Activated CD8-positive, alpha-beta memory T cell treated with anti-CD3 and anti-CD28 coated beads, Interleukin-2, amount 50 U/mL, for 48 hours (primary cell): ENCODE data around the gene ATF7IP.
"Not testable (repeated sequence)": the region's sequence is repeated elsewhere in the genome, so short reads cannot be mapped to it uniquely, and the experiment has no call there.

Experiments used
- DNase-seq: peaks from one replicate; pipeline ENCODE4 v3.0.0-alpha.2; 2020

Gene ATF7IP

GRCh38 chr12:14365294-14366208 is at the start of gene ATF7IP:
ATF7IP (plus strand) TSS chr12:14365682; CDS start chr12:14423916, 58,234 bp downstream.
- DNase-seq, result peak; percentile 97

GRCh38 chr12:14317362-14318146 is 47.9 kb upstream of the ATF7IP start:
- no peak for DNase-seq

DNA sequence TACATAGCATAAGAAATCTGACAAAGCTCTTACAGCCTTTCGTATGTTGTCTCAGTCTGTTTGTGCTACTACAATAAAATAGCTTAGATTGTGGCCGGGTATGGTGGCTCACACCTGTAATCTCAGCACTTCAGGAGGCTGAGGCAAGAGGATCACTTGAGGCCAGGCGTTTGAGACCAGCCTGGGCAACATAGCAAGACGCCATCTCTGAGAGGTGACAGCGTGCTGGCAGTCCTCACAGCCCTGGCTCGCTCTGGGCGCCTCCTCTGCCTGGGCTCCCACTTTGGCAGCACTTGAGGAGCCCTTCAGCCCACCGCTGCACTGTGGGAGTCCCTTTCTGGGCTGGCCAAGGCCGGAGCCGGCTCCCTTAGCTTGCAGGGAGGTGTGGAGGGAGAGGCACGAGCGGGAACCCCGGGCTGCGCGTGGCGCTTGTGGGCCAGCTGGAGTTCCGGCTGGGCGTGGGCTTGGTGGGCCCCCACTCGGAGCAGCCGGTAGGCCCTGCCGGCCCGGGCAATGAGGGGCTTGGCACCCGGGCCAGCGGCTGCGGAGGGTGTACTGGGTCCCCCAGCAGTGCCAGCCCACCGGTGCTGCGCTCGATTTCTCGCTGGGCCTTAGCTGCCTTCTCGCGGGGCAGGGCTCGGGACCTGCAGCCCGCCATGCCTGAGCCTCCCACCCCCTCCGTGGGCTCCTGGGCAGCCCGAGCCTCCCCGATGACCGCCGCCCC is 45.6 kb upstream of the ATF7IP start:
- DNase-seq, result not testable (repeated sequence)

DNA sequence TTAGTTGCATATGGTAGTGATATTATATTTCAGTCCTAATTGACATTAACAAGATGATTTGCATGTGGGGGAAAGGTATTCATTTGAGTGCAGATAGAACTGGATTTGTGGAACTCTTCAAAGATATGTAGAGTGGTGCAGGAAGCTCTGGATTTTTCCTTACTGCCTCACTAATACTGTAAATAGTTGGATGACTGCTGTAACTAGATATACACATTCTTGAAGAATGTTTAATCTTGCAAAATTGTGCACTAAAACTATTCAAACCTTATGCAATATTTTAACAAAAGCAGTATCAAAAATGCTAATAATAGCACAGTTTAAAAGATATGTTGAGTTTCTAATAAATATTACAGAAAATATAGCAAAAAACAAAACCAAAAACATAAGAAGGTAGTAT is 43.1 kb upstream of the ATF7IP start:
- no peak for DNase-seq

- DNase-seq, result no peak
Observed at GRCh38 chr12:14325716-14326343, 39.7 kb upstream of the ATF7IP start.

- no peak for DNase-seq
Observed at GRCh38 chr12:14326699-14327098, 38.8 kb upstream of the ATF7IP start.

DNA sequence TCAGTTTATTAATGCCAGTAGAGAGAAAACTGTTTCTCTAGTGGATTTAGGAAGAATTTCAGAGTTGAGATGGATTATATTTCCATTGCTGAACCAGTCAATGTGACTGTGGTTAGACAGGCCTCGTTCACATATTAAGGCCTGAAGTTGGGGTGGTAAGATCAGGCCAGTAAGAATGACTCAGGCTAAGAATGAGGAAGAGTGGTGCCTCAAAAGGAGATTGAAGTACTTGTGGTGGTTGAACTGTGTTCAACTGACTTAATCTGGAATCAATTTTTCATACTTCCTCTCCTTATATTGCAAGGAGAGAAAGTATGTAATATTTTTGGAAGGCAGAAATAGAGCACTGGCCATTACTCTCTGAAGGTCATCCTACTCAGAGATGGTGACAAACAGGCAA is 37.8 kb upstream of the ATF7IP start:
- no peak for DNase-seq

GRCh38 chr12:14332482-14332881 is 33.0 kb upstream of the ATF7IP start:
- DNase-seq, result no peak

GRCh38 chr12:14340371-14340770 is 25.1 kb upstream of the ATF7IP start:
- no peak for DNase-seq

GRCh38 chr12:14351524-14351923 is 14.0 kb upstream of the ATF7IP start:
- DNase-seq, result not testable (repeated sequence)

- DNase-seq, result not testable (repeated sequence)
Observed at GRCh38 chr12:14352066-14352465, 13.4 kb upstream of the ATF7IP start.

DNA sequence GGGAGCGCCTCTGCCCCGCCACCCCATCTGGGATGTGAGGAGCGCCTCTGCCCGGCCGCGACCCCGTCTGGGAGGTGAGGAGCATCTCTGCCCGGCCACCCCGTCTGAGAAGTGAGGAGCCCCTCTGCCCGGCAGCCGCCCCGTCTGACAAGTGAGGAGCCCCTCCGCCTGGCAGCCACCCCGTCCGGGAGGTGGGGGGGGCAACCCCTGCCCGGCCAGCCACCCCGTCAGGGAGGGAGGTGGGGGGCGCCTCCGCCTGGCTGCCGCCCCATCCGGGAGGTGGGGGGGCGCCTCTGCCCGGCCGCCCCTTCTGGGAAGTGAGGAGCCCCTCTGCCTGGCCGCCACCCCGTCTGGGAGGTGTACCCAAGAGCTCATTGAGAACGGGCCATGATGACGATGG is 10.8 kb upstream of the ATF7IP start:
- not testable (repeated sequence) for DNase-seq

GRCh38 chr12:14356147-14356546 is 9.3 kb upstream of the ATF7IP start:
- DNase-seq, result no peak

GRCh38 chr12:14357486-14357885 is 8.0 kb upstream of the ATF7IP start:
- DNase-seq, result no peak

DNA sequence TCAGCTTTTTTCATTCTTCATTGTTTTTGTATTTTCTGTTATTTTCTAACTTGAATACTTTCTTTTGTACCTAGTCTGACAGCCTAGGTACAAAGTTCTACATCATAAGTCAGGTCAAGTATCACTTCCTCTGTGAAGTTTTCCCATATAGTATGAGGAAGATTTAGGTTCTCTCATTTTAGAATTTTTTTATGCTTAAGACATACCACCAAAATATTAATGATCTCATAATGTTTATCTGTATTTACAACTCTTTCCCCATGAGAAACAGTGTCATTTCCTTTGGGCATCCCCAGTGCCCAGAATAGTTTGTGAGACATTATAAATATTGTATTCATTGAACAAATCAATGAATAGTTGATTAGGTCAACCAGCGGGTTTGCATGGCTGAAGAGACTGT is 3.1 kb upstream of the ATF7IP start:
- no peak for DNase-seq

GRCh38 chr12:14364583-14365271 is 755 bp upstream of the ATF7IP start:
- DNase-seq, result no peak

DNA sequence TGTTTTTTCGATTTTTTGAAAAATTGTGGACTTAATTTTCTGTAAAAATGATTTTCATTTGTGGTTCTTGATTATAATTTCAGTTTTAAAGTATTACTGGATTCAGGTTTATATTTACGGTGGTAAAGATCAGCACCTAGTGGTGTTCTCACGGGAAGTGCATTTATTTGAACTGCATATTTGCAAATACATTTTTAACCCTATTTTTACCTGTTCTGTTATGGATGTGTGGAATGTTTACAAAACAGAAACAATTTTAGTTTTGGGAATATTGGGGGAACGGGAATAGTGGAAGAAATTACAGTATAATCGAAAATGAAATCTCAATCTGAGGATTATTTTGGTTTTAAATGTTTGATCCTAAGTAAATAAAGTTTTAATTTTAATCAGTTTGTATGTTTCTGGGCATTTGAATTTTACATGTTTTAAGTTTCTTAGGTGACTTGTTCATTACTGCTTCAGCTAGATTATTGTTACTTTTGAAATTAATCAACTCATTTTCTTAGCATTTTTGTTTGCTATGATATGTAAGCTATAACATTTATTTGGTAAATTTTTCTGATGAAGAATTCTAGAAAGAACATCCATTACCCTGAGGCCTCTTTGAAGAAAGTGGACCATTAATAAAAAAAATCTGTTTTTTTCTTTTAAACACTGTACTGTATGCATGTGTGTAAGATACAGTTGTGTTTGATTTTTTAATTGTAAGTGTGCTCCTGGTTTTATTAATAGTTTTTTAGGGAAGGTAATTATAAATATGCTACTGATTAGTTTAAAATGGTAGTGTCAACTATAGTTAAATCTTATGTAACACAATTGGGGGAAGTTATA is 942 bp downstream of the ATF7IP start:
- DNase-seq, result no peak

GRCh38 chr12:14367040-14367661 is 1.7 kb downstream of the ATF7IP start:
- no peak for DNase-seq

DNA sequence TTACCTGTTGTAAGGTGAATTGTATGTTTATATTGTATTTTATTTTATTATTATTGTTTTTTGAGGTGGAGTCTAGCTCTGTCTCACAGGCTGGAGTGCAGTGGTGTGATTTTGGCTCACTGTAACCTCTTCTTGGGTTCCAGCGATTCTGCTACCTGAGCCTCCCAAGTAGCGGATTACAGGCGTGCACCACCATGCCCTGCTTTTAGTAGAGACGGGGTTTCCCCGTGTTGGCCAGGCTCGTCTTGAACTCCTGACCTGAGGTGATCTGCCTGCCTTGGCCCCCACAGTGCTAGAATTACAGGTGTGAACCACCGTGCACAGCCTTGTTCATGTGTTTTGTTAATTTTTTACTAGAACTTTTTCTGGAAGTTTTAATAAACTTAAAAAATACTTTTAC is 3.8 kb downstream of the ATF7IP start:
- DNase-seq, result no peak

GRCh38 chr12:14373217-14373616 is 7.7 kb downstream of the ATF7IP start:
- DNase-seq, result no peak

GRCh38 chr12:14379508-14379907 is 14.0 kb downstream of the ATF7IP start:
- DNase-seq, result no peak
